Kidney tubule cell (primary cell): ENCODE results near the gene NUCB2.

Source experiments
- DNase-seq: peaks from one replicate; pipeline ENCODE4 v3.0.0-alpha.2; 2018; ENCODE audit warnings: low spot score

The NUCB2 gene

GRCh38 chr11:17268902-17269301 lies 7.6 kb upstream of the NUCB2 start:
- no peak for DNase-seq

- no peak for DNase-seq
Observed at GRCh38 chr11:17272801-17273200, 3.7 kb upstream of the NUCB2 start.

GRCh38 chr11:17273211-17273610 lies 3.3 kb upstream of the NUCB2 start:
- DNase-seq, result no peak

GRCh38 chr11:17273668-17274282 lies 2.8 kb upstream of the NUCB2 start:
- no peak for DNase-seq

- no peak for DNase-seq
Observed at GRCh38 chr11:17275400-17276235, 921 bp upstream of the NUCB2 start.

GRCh38 chr11:17277024-17277584 lies 565 bp downstream of the NUCB2 start:
- peak; percentile 53 for DNase-seq

GRCh38 chr11:17280494-17281127 lies 4.1 kb downstream of the NUCB2 start:
- DNase-seq, result no peak

- DNase-seq, result no peak
Observed at GRCh38 chr11:17286332-17286731, 9.8 kb downstream of the NUCB2 start.

GRCh38 chr11:17287058-17287457 lies 10.5 kb downstream of the NUCB2 start:
- DNase-seq, result no peak

GRCh38 chr11:17291710-17292109 lies 15.2 kb downstream of the NUCB2 start:
- no peak for DNase-seq

GRCh38 chr11:17293311-17293710 lies 16.8 kb downstream of the NUCB2 start:
- DNase-seq, result no peak

- no peak for DNase-seq
Observed at GRCh38 chr11:17294033-17294432, 17.5 kb downstream of the NUCB2 start.

GRCh38 chr11:17296852-17297559 lies 20.5 kb downstream of the NUCB2 start:
- no peak for DNase-seq

GRCh38 chr11:17298302-17298701 lies 21.8 kb downstream of the NUCB2 start:
- DNase-seq, result no peak

GRCh38 chr11:17300372-17300771 lies 23.8 kb downstream of the NUCB2 start:
- DNase-seq, result no peak

GRCh38 chr11:17313349-17314231 lies 37.1 kb downstream of the NUCB2 start:
- peak; percentile 8 for DNase-seq

- DNase-seq, result peak; percentile 24
Observed at GRCh38 chr11:17314232-17314547, 37.7 kb downstream of the NUCB2 start.

- DNase-seq, result no peak
Observed at GRCh38 chr11:17314904-17315426, 38.4 kb downstream of the NUCB2 start.

- DNase-seq, result no peak
Observed at GRCh38 chr11:17328871-17329494, 52.4 kb downstream of the NUCB2 start.

- no peak for DNase-seq
Observed at GRCh38 chr11:17331669-17332068, 55.1 kb downstream of the NUCB2 start.
